ENCODE data around the gene RCVRN. TPM values are rescaled to one million over a fixed set of nuclear protein-coding genes. Genes with fewer than 3 reads are reported as not detected.

The RCVRN gene
- total RNA-seq, 1 donor from 2014 or later, result 0.14 TPM

GRCh38 chr17:9931144-9931741, 26.2 kb upstream of the RCVRN start:
- no peak overlapping the region for H3K27ac Mint-ChIP-seq
- no peak for TF ChIP-seq CTCF (conservative IDR thresholded peaks at IDR 0.05)

GRCh38 chr17:9929871-9930270, 24.8 kb upstream of the RCVRN start:
- Mint-ChIP-seq H3K9me3 (no peaks in the 10 kb centered on the region), H3K36me3 (no peaks in the 10 kb centered on the region), H3K4me1 (ENCODE audit: unreplicated experiment) (peaks cover 9% of the 10 kb centered on the region), H3K27ac (no peak overlapping the region), H3K27me3 (peaks cover 7% of the 10 kb centered on the region), H3K4me3 (no peak overlapping the region)
- DNase-seq (ENCODE audit: extremely low spot score, unreplicated experiment), result no peak
- TF ChIP-seq CTCF (conservative IDR thresholded peaks at IDR 0.05), result no peak

More at GRCh38 chr17:9931144-9931741, 26.2 kb upstream of the RCVRN start:
- H3K9me3 Mint-ChIP-seq, result no peaks in the 10 kb centered on the region
- DNase-seq (ENCODE audit: extremely low spot score, unreplicated experiment), result no peak
- H3K4me1 Mint-ChIP-seq (ENCODE audit: unreplicated experiment), result peaks cover 8% of the 10 kb centered on the region
- H3K27me3 Mint-ChIP-seq, result peaks cover 7% of the 10 kb centered on the region
- no peaks in the 10 kb centered on the region for H3K36me3 Mint-ChIP-seq
- H3K4me3 Mint-ChIP-seq, result no peak overlapping the region

GRCh38 chr17:9928601-9929333, 23.7 kb upstream of the RCVRN start:
- DNase-seq (ENCODE audit: extremely low spot score, unreplicated experiment), result no peak
- TF ChIP-seq CTCF (conservative IDR thresholded peaks at IDR 0.05), result peak; percentile 72
- Mint-ChIP-seq H3K27me3 (peaks cover 7% of the 10 kb centered on the region), H3K4me3 (no peak overlapping the region), H3K4me1 (ENCODE audit: unreplicated experiment) (peaks cover 13% of the 10 kb centered on the region), H3K9me3 (no peaks in the 10 kb centered on the region), H3K27ac (peak overlapping the region; percentile 16), H3K36me3 (no peaks in the 10 kb centered on the region)

- no peak for TF ChIP-seq CTCF (conservative IDR thresholded peaks at IDR 0.05)
- Mint-ChIP-seq H3K27me3 (peaks cover 7% of the 10 kb centered on the region), H3K9me3 (no peaks in the 10 kb centered on the region), H3K27ac (no peak overlapping the region), H3K4me1 (ENCODE audit: unreplicated experiment) (peaks cover 13% of the 10 kb centered on the region), H3K4me3 (no peak overlapping the region), H3K36me3 (no peaks in the 10 kb centered on the region)
- no peak for DNase-seq (ENCODE audit: extremely low spot score, unreplicated experiment)
Observed at GRCh38 chr17:9926150-9926804, 21.2 kb upstream of the RCVRN start.

GRCh38 chr17:9925457-9925856, 20.4 kb upstream of the RCVRN start:
- H3K27me3 Mint-ChIP-seq, result peaks cover 7% of the 10 kb centered on the region

More at GRCh38 chr17:9925457-9925856, 20.4 kb upstream of the RCVRN start:
- no peak overlapping the region for H3K27ac Mint-ChIP-seq
- H3K4me1 Mint-ChIP-seq (ENCODE audit: unreplicated experiment), result peaks cover 13% of the 10 kb centered on the region
- H3K36me3 Mint-ChIP-seq, result no peaks in the 10 kb centered on the region
- H3K9me3 Mint-ChIP-seq, result no peaks in the 10 kb centered on the region
- no peak overlapping the region for H3K4me3 Mint-ChIP-seq
- TF ChIP-seq CTCF (conservative IDR thresholded peaks at IDR 0.05), result no peak
- DNase-seq (ENCODE audit: extremely low spot score, unreplicated experiment), result no peak
